ENCODE data around the gene RAB6C. TPM values are rescaled to one million over a fixed set of nuclear protein-coding genes. Genes with fewer than 3 reads are reported as not detected.
"Not testable (repeated sequence)": the region's sequence is repeated elsewhere in the genome, so short reads cannot be mapped to it uniquely, and the experiment has no call there.

Gene RAB6C
- total RNA-seq, 6 experiments from 2014 or later: not detected

GRCh38 chr2:130019402-130019801 is 39.9 kb downstream of the RAB6C start:
- DNase-seq: no peak
- Mint-ChIP-seq H3K27ac (no peak overlapping the region), H3K9me3 (peaks cover 4% of the 10 kb centered on the region; the same call in 1 of the 2 replicates), H3K27me3 (ENCODE audit: insufficient read depth) (no peaks in the 10 kb centered on the region), H3K36me3 (ENCODE audit: low read depth) (no peaks in the 10 kb centered on the region), H3K4me3 (no peak overlapping the region), H3K4me1 (ENCODE audit: low read depth) (no peaks in the 10 kb centered on the region)
- TF ChIP-seq CTCF (IDR thresholded peaks at IDR 0.05): no peak

GRCh38 chr2:130020069-130020468 is 40.6 kb downstream of the RAB6C start:
- not testable (repeated sequence) for H3K9me3 Mint-ChIP-seq; H3K36me3 Mint-ChIP-seq (ENCODE audit: low read depth); H3K4me1 Mint-ChIP-seq (ENCODE audit: low read depth); H3K4me3 Mint-ChIP-seq; DNase-seq; H3K27ac Mint-ChIP-seq; H3K27me3 Mint-ChIP-seq (ENCODE audit: insufficient read depth)

GRCh38 chr2:130025931-130026330 is 46.5 kb downstream of the RAB6C start:
- H3K27ac Mint-ChIP-seq, H3K4me3 Mint-ChIP-seq, DNase-seq: not testable (repeated sequence)

More at GRCh38 chr2:130025931-130026330, 46.5 kb downstream of the RAB6C start:
- H3K4me1 Mint-ChIP-seq (ENCODE audit: low read depth); H3K36me3 Mint-ChIP-seq (ENCODE audit: low read depth); H3K9me3 Mint-ChIP-seq; H3K27me3 Mint-ChIP-seq (ENCODE audit: insufficient read depth): not testable (repeated sequence)

Other genes starting within 250 kb of the RAB6C start
- not detected for gene POTEF, start 149.6 kb downstream of the RAB6C start, total RNA-seq (2021; fragmentation: NEBNext Ultra II Directional; extraction: Animal tissue kit (Norgen Biotek cat#: 25700))
- gene CCDC74B, start 165.4 kb downstream of the RAB6C start, total RNA-seq (2021; fragmentation: NEBNext Ultra II Directional; extraction: Animal tissue kit (Norgen Biotek cat#: 25700)): 1 to 10 TPM; 3.1 to 6.3 (median 5.0) TPM
- gene SMPD4, start 201.9 kb downstream of the RAB6C start, total RNA-seq (2021; fragmentation: NEBNext Ultra II Directional; extraction: Animal tissue kit (Norgen Biotek cat#: 25700)): 10 to 100 TPM; 59.9 to 75.3 (median 64.6) TPM
- gene MZT2B, start 202.6 kb downstream of the RAB6C start, total RNA-seq (2021; fragmentation: NEBNext Ultra II Directional; extraction: Animal tissue kit (Norgen Biotek cat#: 25700)): 100 to 1,000 TPM; 259 to 361 (median 309) TPM
- not detected for gene TUBA3E, start 218.8 kb downstream of the RAB6C start, total RNA-seq (2021; fragmentation: NEBNext Ultra II Directional; extraction: Animal tissue kit (Norgen Biotek cat#: 25700))